Mucosa of descending colon (tissue), 3 donors: ENCODE measurements around the gene PROKR1. TPM values are rescaled to one million over a fixed set of nuclear protein-coding genes. Genes with fewer than 3 reads are reported as not detected.
"Not testable (repeated sequence)": the region's sequence is repeated elsewhere in the genome, so short reads cannot be mapped to it uniquely, and the experiment has no call there.

Experiments used
- ATAC-seq: fragments of 200-7000 bp; cut with Tn5 transposase; one replicate; pipeline ENCODE4 v1.9.1; 2020; ENCODE audit warnings: mild to moderate bottlenecking, moderate library complexity
- DNase-seq, 3 donors: peaks; one replicate each; pipeline ENCODE4 v3.0.0-alpha.2; 2020
- H3K36me3 ChIP-seq: fragments of 200-600 bp; one replicate; pipeline ENCODE4 v1.8.0; 2021; ENCODE audit warnings: low read depth, mild to moderate bottlenecking
- H3K4me1 ChIP-seq: fragments of 200-600 bp; one replicate; pipeline ENCODE4 v1.8.0; 2021; ENCODE audit warnings: low read depth, mild to moderate bottlenecking
- H3K4me3 ChIP-seq: fragments of 200-600 bp; one replicate; pipeline ENCODE4 v1.8.0; 2021; ENCODE audit warnings: mild to moderate bottlenecking
- H3K9me3 ChIP-seq: fragments of 200-600 bp; one replicate; pipeline ENCODE4 v1.8.0; 2021; ENCODE audit warnings: mild to moderate bottlenecking
- intact Hi-C, 2 donors: fragments of 100-400 bp; cut with DNase I in 1 of 2; cut with micrococcal nuclease in 1 of 2; formaldehyde crosslinking; loops; one replicate each; pipeline versions ENCODE4 v1.11.0 to v1.11.1; 2022; cut with DNase I, micrococcal nuclease
- total RNA-seq, 3 donors: library from RNA; stranded (reverse); fragmentation: NEBNext Ultra II Directional in 2 of 3; extraction: Animal tissue kit (Norgen Biotek cat#: 25700) in 2 of 3; gene quantifications; one replicate each; pipeline versions ENCODE4 v1.2.1 to v1.2.4, GENCODE V29; 2021 to 2023
- TF ChIP-seq, protein P1 (sequence below): fragments of 200-600 bp; IDR thresholded peaks from one replicate; pipeline ENCODE4 v1.8.0; 2022; ENCODE audit warnings: antibody characterized with exemption, mild to moderate bottlenecking
- donor health status: DM: no; HTN: no; CAD: no; lungs with moderate emphysema.
- donor health status: DM: no; HTN: no; CAD: no.
- donor health status: DM: no; HTN: yes; CAD: no.

The PROKR1 gene
- total RNA-seq, 3 donors from 2014 or later = 0.12 to 0.73 TPM; not detected in 1

DNA sequence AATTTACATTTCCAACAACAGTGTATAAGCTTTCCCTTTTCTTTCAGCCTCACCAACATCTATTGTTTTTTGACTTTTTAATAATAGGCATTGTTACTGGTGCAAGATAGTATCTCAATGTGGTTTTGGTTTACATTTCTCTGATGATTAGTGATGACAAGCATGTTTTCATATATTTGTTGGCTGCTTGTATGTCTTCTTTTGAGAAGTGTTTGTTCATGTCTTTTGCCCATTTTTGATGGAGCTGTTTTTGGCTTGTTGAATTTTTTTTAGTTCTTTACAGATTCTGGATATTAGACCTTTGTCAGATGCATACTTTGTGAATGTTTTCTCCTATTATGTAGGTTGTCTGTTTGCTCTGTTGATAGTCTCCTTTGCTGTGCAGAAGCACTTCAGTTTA, 32.1 kb downstream of the PROKR1 start:
- DNase-seq (no peak), ATAC-seq (no peak)
- TF ChIP-seq, protein P1, sequence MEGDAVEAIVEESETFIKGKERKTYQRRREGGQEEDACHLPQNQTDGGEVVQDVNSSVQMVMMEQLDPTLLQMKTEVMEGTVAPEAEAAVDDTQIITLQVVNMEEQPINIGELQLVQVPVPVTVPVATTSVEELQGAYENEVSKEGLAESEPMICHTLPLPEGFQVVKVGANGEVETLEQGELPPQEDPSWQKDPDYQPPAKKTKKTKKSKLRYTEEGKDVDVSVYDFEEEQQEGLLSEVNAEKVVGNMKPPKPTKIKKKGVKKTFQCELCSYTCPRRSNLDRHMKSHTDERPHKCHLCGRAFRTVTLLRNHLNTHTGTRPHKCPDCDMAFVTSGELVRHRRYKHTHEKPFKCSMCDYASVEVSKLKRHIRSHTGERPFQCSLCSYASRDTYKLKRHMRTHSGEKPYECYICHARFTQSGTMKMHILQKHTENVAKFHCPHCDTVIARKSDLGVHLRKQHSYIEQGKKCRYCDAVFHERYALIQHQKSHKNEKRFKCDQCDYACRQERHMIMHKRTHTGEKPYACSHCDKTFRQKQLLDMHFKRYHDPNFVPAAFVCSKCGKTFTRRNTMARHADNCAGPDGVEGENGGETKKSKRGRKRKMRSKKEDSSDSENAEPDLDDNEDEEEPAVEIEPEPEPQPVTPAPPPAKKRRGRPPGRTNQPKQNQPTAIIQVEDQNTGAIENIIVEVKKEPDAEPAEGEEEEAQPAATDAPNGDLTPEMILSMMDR = no peak
- intact Hi-C loops = no loop called here
- H3K9me3 ChIP-seq = peaks cover 23% of the 10 kb centered on the region
- no peak overlapping the region for H3K4me3 ChIP-seq
- H3K4me1 ChIP-seq = no peaks in the 10 kb centered on the region
- H3K36me3 ChIP-seq = no peaks in the 10 kb centered on the region

DNA sequence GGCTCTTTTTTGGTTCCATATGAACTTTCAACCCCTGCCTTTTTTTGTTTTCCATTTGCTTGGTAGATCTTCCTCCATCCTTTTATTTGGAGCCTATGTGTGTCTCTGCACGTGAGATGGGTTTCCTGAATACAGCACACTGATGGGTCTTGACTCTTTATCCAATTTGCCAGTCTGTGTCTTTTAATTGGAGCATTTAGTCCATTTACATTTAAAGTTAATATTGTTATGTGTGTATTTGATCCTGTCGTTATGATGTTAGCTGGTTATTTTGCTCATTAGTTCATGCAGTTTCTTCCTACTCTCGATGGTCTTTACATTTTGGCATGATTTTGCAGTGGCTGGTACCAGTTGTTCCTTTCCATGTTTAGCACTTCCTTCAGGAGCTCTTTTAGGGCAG, 34.5 kb downstream of the PROKR1 start:
- H3K36me3 ChIP-seq, H3K4me3 ChIP-seq, ATAC-seq, H3K4me1 ChIP-seq, intact Hi-C loops, DNase-seq: not testable (repeated sequence)
- H3K9me3 ChIP-seq = peaks cover 23% of the 10 kb centered on the region

- ATAC-seq, H3K36me3 ChIP-seq, H3K4me1 ChIP-seq, intact Hi-C loops: not testable (repeated sequence)
- peak; percentile 69 to 77 (median 76) for DNase-seq
- H3K4me3 ChIP-seq = peak overlapping the region; percentile 1
- H3K9me3 ChIP-seq = peaks cover 19% of the 10 kb centered on the region
Observed at GRCh38 chr2:68679166-68679916, 36.0 kb downstream of the PROKR1 start.

- ATAC-seq = not testable (repeated sequence)
Observed at GRCh38 chr2:68679917-68680267, 36.5 kb downstream of the PROKR1 start.

GRCh38 chr2:68684197-68684596, 40.8 kb downstream of the PROKR1 start:
- ATAC-seq (no peak), DNase-seq (no peak)
- intact Hi-C loops = no loop called here
- Histone ChIP-seq H3K9me3 (no peaks in the 10 kb centered on the region), H3K36me3 (no peaks in the 10 kb centered on the region), H3K4me3 (no peak overlapping the region), H3K4me1 (no peaks in the 10 kb centered on the region)
- TF ChIP-seq, protein P1 = no peak

More at GRCh38 chr2:68679917-68680267, 36.5 kb downstream of the PROKR1 start:
- H3K4me1 ChIP-seq, H3K36me3 ChIP-seq, H3K4me3 ChIP-seq, DNase-seq, intact Hi-C loops: not testable (repeated sequence)
- H3K9me3 ChIP-seq = peaks cover 13% of the 10 kb centered on the region

DNA sequence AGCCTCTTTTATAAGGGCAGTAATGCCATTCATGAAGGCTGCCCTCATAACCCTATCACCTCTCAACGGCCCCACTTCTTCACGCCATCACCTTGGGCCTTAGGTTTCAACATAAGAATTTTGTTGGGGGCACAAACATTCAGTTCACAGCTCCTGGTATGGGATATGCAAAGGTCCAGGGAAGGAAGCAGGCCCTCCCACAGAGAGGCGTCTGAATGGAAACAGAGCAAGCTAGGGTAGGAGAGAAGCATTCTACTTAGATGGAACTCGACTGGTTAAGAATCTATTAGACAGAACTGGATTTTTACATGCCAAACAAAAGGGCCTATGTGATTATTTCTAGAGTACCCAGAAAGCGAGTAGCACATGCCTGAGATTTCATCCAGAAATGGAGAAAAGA, 42.8 kb downstream of the PROKR1 start:
- Histone ChIP-seq H3K9me3 (no peaks in the 10 kb centered on the region), H3K4me3 (no peak overlapping the region), H3K4me1 (no peaks in the 10 kb centered on the region), H3K36me3 (no peaks in the 10 kb centered on the region)
- ATAC-seq = no peak
- TF ChIP-seq, protein P1 = no peak
- no peak for DNase-seq
- intact Hi-C loops = no loop called here

- intact Hi-C loops = no loop called here
- H3K4me1 ChIP-seq = no peaks in the 10 kb centered on the region
- no peak overlapping the region for H3K4me3 ChIP-seq
- no peaks in the 10 kb centered on the region for H3K36me3 ChIP-seq
- ATAC-seq (no peak), DNase-seq (no peak)
- no peaks in the 10 kb centered on the region for H3K9me3 ChIP-seq
- TF ChIP-seq, protein P1 = no peak
Observed at GRCh38 chr2:68687018-68687417, 43.6 kb downstream of the PROKR1 start.
